Kidney (tissue), 14 donors: ENCODE data around the gene ATP13A5. TPM values are rescaled to one million over a fixed set of nuclear protein-coding genes. Genes with fewer than 3 reads are reported as not detected.

ENCODE experiments used
- DNase-seq, 5 donors: peaks; one replicate each; pipeline ENCODE4 v3.0.0-alpha.2; 2013 to 2020
- FAIRE-seq: peaks from 2 replicates; lab custom pipeline; 2012; peaks lifted over from hg19 to GRCh38; lab: Jason Lieb, UNC
- H3K27ac ChIP-seq, 2 donors: one replicate each; pipeline ENCODE4 v1.7.0; 2013; ENCODE audit warnings: low read depth in 2 of 2, low read length in 2 of 2, inconsistent platforms in 1 of 2
- H3K27me3 ChIP-seq: one replicate; pipeline ENCODE4 v1.7.1; 2013; ENCODE audit warnings: low read length, inconsistent platforms; ENCODE audit not compliant: control insufficient read depth, insufficient read depth
- H3K36me3 ChIP-seq, 3 donors: one replicate each; pipeline versions ENCODE4 v1.7.0 to v1.7.1; 2013; ENCODE audit warnings: low read length in 3 of 3, control low read depth in 1 of 3, inconsistent platforms in 1 of 3; ENCODE audit not compliant: insufficient read depth in 3 of 3, control insufficient read depth in 2 of 3
- H3K4me1 ChIP-seq, 3 donors: one replicate each; pipeline versions ENCODE4 v1.7.0 to v1.7.1; 2013; ENCODE audit warnings: low read length in 3 of 3, inconsistent platforms in 1 of 3, low read depth in 1 of 3; ENCODE audit not compliant: control insufficient read depth in 2 of 3, insufficient read depth in 2 of 3
- H3K4me3 ChIP-seq, 3 donors: one replicate each; pipeline versions ENCODE4 v1.7.0 to v1.8.1; 2013; ENCODE audit warnings: low read length in 3 of 3, control low read depth in 1 of 3, inconsistent platforms in 1 of 3
- H3K9ac ChIP-seq, 3 donors: one replicate each; pipeline versions ENCODE4 v1.7.0 to v1.7.1; 2013; ENCODE audit warnings: low read length in 3 of 3, control low read depth in 1 of 3, inconsistent platforms in 1 of 3
- H3K9me3 ChIP-seq, 3 donors: one replicate each; pipeline versions ENCODE4 v1.7.0 to v1.7.1; 2013; ENCODE audit warnings: low read length in 3 of 3, control low read depth in 1 of 3, inconsistent platforms in 1 of 3; ENCODE audit not compliant: control insufficient read depth in 2 of 3, insufficient read depth in 1 of 3
- intact Hi-C: fragments of 100-400 bp; cut with DNase I; formaldehyde crosslinking; loops from one replicate; pipeline ENCODE4 v1.11.1; 2022
- polyA plus RNA-seq: library from polyadenylated mRNA; stranded (reverse); fragments of 350-450 nt; fragmentation: Illumina TruSeq; extraction: RNeasy Lipid Tissue Mini Kit (QIAGEN cat#74804); gene quantifications from one replicate; pipeline ENCODE4 v1.2.3, GENCODE V29; 2014; ENCODE audit warnings: low read depth, low replicate concordance; ENCODE audit not compliant: insufficient read depth
- total RNA-seq: library from RNA; stranded (reverse); fragmentation: NEBNext Ultra II Directional; extraction: Animal tissue kit (Norgen Biotek cat#: 25700); gene quantifications from one replicate; pipeline ENCODE4 v1.2.1, GENCODE V29; 2021
- TF ChIP-seq, protein P1 (sequence below): IDR thresholded peaks from 3 replicates; pipeline ENCODE4 v1.5.1; 2012; ENCODE audit warnings: mild to moderate bottlenecking, moderate library complexity, borderline replicate concordance; ENCODE audit not compliant: insufficient read depth; ENCODE audit errors: extremely low read depth
- donor health status: control.
- donor health status: control.
- donor health status: control.
- donor health status: control.
- donor health status: control.
- donor health status: DM: yes; HTN: yes; CAD: no.
- donor health status: Normal renal cell carcinoma (clear cell type).

The ATP13A5 gene
- total and polyA plus RNA-seq, 2 donors from 2014 or later: not detected

DNA sequence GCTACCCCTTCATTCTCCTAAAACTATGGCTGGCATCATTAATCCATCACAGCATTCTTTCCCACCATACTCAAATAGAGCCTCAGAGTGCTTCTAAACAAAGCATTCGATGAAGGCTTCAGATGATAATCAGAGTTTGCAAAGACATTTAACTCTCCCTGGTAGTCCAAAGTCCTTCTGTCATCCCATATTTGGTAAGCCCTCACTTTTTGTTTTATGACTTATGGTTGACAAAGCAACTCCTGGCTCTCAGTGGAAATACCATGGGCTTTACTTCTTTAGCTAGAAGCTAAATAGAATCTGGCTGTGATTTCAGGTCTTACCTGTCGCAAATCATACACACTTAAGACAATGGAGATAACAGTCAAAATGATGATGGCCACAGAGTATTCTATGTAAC, 27.8 kb downstream of the ATP13A5 start:
- no peak for DNase-seq
- intact Hi-C loops: no loop called here
- H3K27ac ChIP-seq: no peak overlapping the region
- no peak overlapping the region for H3K9ac ChIP-seq
- H3K4me3 ChIP-seq: no peak overlapping the region
- no peaks in the 10 kb centered on the region for H3K9me3 ChIP-seq
- no peaks in the 10 kb centered on the region for H3K27me3 ChIP-seq
- H3K36me3 ChIP-seq: no peaks in the 10 kb centered on the region
- no peaks in the 10 kb centered on the region for H3K4me1 ChIP-seq
- TF ChIP-seq, protein P1, sequence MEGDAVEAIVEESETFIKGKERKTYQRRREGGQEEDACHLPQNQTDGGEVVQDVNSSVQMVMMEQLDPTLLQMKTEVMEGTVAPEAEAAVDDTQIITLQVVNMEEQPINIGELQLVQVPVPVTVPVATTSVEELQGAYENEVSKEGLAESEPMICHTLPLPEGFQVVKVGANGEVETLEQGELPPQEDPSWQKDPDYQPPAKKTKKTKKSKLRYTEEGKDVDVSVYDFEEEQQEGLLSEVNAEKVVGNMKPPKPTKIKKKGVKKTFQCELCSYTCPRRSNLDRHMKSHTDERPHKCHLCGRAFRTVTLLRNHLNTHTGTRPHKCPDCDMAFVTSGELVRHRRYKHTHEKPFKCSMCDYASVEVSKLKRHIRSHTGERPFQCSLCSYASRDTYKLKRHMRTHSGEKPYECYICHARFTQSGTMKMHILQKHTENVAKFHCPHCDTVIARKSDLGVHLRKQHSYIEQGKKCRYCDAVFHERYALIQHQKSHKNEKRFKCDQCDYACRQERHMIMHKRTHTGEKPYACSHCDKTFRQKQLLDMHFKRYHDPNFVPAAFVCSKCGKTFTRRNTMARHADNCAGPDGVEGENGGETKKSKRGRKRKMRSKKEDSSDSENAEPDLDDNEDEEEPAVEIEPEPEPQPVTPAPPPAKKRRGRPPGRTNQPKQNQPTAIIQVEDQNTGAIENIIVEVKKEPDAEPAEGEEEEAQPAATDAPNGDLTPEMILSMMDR: no peak
- FAIRE-seq: no peak

DNA sequence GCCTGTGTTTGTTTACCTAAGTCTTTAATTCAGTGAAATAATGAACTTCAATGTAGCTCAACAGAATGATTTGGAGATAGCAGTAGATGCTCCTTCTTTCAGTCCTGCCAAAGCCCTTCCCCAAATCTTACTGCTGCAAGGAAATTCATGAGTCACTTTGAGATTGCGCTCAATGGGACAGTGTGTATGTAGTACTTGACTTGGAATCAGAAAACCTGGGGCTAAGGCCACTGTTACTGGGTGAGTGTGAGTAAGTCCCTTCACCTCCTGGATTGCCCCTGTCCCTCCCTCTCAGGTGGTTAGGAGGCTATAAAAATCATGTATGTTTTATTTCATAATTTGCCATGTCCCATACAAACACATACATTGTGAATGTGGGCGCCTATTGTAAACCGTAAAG, 29.9 kb downstream of the ATP13A5 start:
- FAIRE-seq: no peak
- no peak overlapping the region for H3K27ac ChIP-seq

DNA sequence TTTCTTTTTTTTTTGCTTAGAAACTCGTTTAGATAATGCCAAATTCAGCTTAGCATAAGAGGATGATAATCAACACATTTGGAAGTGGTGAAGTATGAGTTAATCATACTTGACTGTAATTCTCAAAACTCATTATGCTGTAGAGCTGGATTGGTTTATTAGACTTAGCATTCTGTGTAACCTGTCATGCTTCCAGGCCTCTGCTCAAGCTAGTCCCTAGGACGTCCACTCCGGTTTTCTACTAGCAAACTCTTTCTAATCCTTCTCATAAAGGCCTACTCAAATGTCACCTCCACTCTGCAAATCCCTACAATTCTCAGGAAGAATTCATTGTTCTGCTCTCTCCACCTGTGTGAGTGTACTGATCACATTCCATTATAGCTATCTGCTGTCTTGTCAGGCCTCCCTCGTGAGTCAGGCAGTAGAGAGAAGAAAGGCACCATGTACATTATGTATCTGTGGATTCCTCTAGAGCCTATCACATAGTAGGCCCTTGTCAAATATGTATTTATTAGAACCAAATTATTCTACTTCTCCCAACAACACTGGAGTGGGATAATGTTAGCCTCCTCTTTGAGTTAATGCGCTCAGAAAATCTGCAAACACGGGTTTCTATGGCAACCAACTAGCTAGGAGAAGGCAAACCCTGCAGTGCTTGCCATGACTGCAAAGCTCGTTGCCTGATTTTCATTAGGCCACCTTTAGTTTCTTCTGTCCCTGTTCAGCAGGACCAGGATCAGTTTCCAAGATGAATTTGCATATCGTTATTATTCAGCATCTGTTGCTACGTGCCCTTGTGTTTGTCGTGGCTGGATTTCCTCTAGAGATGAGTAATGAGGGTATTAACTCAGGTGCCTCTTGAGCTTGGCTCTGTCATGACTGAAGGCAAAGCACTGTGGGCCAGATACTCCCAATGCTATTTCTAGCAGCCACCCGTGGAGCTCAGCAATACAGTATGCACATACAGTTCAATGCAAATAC, 30.7 kb downstream of the ATP13A5 start:
- no peaks in the 10 kb centered on the region for H3K27me3 ChIP-seq
- no peaks in the 10 kb centered on the region for H3K36me3 ChIP-seq
- TF ChIP-seq, protein P1: no peak
- FAIRE-seq (no peak), DNase-seq (peak in 2 of 5 donors; percentile 50 to 57)
- H3K4me3 ChIP-seq: no peak overlapping the region
- no peaks in the 10 kb centered on the region for H3K9me3 ChIP-seq
- no peak overlapping the region for H3K27ac ChIP-seq
- no peak overlapping the region for H3K9ac ChIP-seq
- H3K4me1 ChIP-seq: no peaks in the 10 kb centered on the region
- intact Hi-C loops: no loop called here

More for the DNA sequence above, 29.9 kb downstream of the ATP13A5 start:
- no peaks in the 10 kb centered on the region for H3K27me3 ChIP-seq
- H3K36me3 ChIP-seq: no peaks in the 10 kb centered on the region
- intact Hi-C loops: no loop called here
- no peak for DNase-seq
- H3K4me3 ChIP-seq: no peak overlapping the region
- TF ChIP-seq, protein P1: no peak
- no peak overlapping the region for H3K9ac ChIP-seq
- no peaks in the 10 kb centered on the region for H3K4me1 ChIP-seq
- H3K9me3 ChIP-seq: no peaks in the 10 kb centered on the region
